Tibial nerve (tissue), 4 donors: ENCODE results near the gene SCLT1.

Experiments used
- EP300 ChIP-seq, 2 donors: sonication (generic); formaldehyde crosslinking; IDR thresholded peaks; one replicate each; pipeline ENCODE4 v1.6.1; 2017; ENCODE audit warnings: antibody characterized with exemption in 2 of 2, mild to moderate bottlenecking in 1 of 2
- POLR2A ChIP-seq, 2 donors: fragments of 450-650 bp; IDR thresholded peaks; one replicate each; pipeline ENCODE4 v1.6.1; 2017; ENCODE audit warnings: antibody characterized with exemption in 2 of 2, mild to moderate bottlenecking in 2 of 2, moderate library complexity in 2 of 2
- TF ChIP-seq, protein P1 (sequence below), 5 experiments: fragments of 200-600 bp in 3 of 5; fragments of 450-650 bp in 2 of 5; sonication (generic) in 3 of 5; IDR thresholded peaks; one replicate each; pipeline ENCODE4 v1.5.1; 2016 to 2019; ENCODE audit warnings: antibody characterized with exemption in 5 of 5, mild to moderate bottlenecking in 3 of 5, moderate library complexity in 2 of 5

DNA sequence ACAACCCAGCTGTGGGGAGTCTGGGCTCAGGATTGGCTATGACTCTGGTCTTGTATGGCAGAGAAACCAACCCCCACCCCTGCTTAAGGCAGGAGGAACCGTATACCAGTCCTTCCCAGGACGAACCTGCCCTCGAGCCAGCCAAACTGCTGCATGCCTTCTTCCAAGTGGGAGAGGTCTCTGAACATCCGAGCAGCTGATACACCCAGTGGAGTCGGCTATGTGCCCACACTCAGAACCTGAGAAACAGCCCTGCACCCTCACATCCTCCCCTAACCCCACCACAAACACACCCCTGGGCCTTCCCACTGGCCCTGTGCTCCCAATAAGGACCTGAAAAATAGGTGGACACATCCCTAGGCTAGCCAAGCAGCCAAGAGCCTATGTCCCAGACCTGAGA, 24.4 kb upstream of the SCLT1 start:
- TF ChIP-seq EP300 (IDR thresholded peaks at IDR 0.05) (no peak), POLR2A (IDR thresholded peaks at IDR 0.05) (no peak)
- TF ChIP-seq, protein P1, sequence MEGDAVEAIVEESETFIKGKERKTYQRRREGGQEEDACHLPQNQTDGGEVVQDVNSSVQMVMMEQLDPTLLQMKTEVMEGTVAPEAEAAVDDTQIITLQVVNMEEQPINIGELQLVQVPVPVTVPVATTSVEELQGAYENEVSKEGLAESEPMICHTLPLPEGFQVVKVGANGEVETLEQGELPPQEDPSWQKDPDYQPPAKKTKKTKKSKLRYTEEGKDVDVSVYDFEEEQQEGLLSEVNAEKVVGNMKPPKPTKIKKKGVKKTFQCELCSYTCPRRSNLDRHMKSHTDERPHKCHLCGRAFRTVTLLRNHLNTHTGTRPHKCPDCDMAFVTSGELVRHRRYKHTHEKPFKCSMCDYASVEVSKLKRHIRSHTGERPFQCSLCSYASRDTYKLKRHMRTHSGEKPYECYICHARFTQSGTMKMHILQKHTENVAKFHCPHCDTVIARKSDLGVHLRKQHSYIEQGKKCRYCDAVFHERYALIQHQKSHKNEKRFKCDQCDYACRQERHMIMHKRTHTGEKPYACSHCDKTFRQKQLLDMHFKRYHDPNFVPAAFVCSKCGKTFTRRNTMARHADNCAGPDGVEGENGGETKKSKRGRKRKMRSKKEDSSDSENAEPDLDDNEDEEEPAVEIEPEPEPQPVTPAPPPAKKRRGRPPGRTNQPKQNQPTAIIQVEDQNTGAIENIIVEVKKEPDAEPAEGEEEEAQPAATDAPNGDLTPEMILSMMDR (IDR thresholded peaks at IDR 0.05), result no peak
